ENCODE data around the gene DIO3. TPM values are rescaled to one million over a fixed set of nuclear protein-coding genes. Genes with fewer than 3 reads are reported as not detected.

Gene DIO3
- total RNA-seq, 1 experiment from 2014 or later, result 2.3 TPM

DNA sequence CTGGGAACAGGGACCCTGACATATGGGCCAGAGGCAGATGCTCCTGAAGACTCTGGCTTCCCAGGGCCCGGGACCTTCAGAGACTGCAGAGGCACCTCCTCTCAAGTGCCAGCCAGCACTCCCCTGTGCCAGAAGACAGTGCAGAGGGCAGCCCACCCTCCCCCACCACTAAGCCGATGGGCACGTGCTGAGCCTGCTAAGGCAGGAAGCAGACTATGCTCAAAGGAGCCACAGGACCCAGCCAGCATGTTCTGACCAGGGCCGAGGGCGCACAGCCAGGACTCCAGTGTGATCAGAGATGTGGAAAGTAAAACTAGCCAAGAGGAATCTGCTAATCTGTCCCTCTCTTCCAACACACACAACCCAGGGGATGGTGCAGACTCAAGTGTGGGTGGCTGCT is 29.8 kb downstream of the DIO3 start:
- H3K36me3 Mint-ChIP-seq (ENCODE audit: insufficient read depth, unreplicated experiment), result no peaks in the 10 kb centered on the region
- no peak overlapping the region for H3K27ac Mint-ChIP-seq (ENCODE audit: unreplicated experiment)
- no peak for DNase-seq
- H3K9me3 Mint-ChIP-seq (ENCODE audit: low read depth, unreplicated experiment), result no peaks in the 10 kb centered on the region
- TF ChIP-seq, protein P1, sequence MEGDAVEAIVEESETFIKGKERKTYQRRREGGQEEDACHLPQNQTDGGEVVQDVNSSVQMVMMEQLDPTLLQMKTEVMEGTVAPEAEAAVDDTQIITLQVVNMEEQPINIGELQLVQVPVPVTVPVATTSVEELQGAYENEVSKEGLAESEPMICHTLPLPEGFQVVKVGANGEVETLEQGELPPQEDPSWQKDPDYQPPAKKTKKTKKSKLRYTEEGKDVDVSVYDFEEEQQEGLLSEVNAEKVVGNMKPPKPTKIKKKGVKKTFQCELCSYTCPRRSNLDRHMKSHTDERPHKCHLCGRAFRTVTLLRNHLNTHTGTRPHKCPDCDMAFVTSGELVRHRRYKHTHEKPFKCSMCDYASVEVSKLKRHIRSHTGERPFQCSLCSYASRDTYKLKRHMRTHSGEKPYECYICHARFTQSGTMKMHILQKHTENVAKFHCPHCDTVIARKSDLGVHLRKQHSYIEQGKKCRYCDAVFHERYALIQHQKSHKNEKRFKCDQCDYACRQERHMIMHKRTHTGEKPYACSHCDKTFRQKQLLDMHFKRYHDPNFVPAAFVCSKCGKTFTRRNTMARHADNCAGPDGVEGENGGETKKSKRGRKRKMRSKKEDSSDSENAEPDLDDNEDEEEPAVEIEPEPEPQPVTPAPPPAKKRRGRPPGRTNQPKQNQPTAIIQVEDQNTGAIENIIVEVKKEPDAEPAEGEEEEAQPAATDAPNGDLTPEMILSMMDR (IDR thresholded peaks at IDR 0.05; ENCODE audit: unreplicated experiment), result no peak
- peaks cover 81% of the 10 kb centered on the region for H3K27me3 Mint-ChIP-seq (ENCODE audit: unreplicated experiment)
- CTCF ChIA-PET, result no interaction called here
- H3K4me1 Mint-ChIP-seq (ENCODE audit: low read depth, unreplicated experiment), result no peaks in the 10 kb centered on the region
- no peak overlapping the region for H3K4me3 Mint-ChIP-seq (ENCODE audit: low read depth, unreplicated experiment)
- no TSS peak for BruUV-seq (replicated peaks)
- intact Hi-C loops (cut with micrococcal nuclease; ENCODE audit: unreplicated experiment), result no loop called here

DNA sequence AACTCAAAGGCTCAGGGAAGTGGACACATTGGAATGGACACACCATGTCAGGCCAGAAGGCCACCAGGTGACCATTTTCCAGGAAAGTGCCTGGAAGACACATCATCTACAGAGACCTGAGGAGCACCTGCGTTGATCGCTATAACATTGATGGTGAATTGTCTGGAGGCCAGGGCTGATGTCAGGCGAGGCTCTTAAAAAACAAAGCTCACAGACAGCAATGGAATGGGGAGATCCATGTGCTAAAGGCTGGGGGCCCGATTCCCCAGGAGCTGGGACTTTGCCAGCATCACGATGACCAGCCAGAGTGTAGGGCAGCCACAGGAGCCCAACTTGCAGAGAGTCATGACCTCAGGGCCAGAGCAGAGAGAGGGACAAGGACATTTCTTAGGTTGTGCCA is 30.3 kb downstream of the DIO3 start:
- TF ChIP-seq, protein P1 (IDR thresholded peaks at IDR 0.05; ENCODE audit: unreplicated experiment), result no peak
- intact Hi-C loops (cut with micrococcal nuclease; ENCODE audit: unreplicated experiment), result no loop called here
- Mint-ChIP-seq H3K4me3 (ENCODE audit: low read depth, unreplicated experiment) (no peak overlapping the region), H3K4me1 (ENCODE audit: low read depth, unreplicated experiment) (no peaks in the 10 kb centered on the region), H3K27me3 (ENCODE audit: unreplicated experiment) (peaks cover 77% of the 10 kb centered on the region), H3K36me3 (ENCODE audit: insufficient read depth, unreplicated experiment) (no peaks in the 10 kb centered on the region), H3K9me3 (ENCODE audit: low read depth, unreplicated experiment) (no peaks in the 10 kb centered on the region), H3K27ac (ENCODE audit: unreplicated experiment) (no peak overlapping the region)
- CTCF ChIA-PET, result no interaction called here
- no peak for DNase-seq
- no TSS peak for BruUV-seq (replicated peaks)

DNA sequence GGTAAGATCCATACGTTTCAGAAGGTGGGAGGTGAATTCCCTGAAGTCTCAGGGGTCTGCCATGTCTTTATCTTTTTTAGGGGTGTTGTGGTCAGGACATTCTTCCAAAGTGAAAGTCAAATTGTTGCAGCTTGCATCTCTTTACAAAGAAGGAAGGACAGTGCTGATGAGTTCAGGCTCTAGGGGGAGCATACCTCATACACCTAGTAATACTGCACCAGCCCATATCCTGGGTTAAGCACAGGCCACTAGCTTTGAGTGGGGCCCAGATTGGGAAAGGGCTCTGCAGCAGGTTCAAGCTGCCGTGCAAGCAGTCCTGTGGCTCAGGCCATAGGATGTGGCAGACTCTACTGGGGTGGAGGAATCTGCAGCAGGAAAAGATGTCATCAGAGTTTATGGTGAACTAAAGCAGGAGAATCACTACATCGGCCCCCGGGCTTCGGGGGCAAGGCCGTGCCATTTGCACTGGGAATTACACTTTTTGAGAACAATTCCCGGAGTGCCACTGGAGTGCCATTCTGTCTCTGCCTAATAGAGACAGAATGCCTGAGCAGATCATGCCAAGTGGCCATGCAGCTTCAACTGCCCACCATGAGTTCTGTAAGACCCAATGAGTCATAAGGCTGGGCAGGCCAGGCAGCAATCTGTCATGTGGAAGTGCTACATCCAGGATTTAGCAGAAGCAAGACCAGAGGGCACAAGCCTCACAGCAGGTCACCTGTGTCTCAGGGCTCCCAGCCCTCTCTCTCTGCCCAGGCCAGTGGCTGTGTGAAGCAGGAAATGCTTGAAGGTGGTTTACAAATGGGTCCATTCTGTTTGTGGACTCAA is 32.3 kb downstream of the DIO3 start:
- Mint-ChIP-seq H3K27ac (ENCODE audit: unreplicated experiment) (no peak overlapping the region), H3K27me3 (ENCODE audit: unreplicated experiment) (peaks cover 70% of the 10 kb centered on the region), H3K4me3 (ENCODE audit: low read depth, unreplicated experiment) (no peak overlapping the region), H3K9me3 (ENCODE audit: low read depth, unreplicated experiment) (no peaks in the 10 kb centered on the region), H3K36me3 (ENCODE audit: insufficient read depth, unreplicated experiment) (no peaks in the 10 kb centered on the region), H3K4me1 (ENCODE audit: low read depth, unreplicated experiment) (no peaks in the 10 kb centered on the region)
- DNase-seq, result no peak
- no TSS peak for BruUV-seq (replicated peaks)
- TF ChIP-seq, protein P1 (IDR thresholded peaks at IDR 0.05; ENCODE audit: unreplicated experiment), result no peak
- CTCF ChIA-PET, result interaction anchor here (0.6 kb wide), 1 partner anchor 1169 kb away, joined by 6 read pairs; no protein-coding TSS in a partner anchor
- intact Hi-C loops (cut with micrococcal nuclease; ENCODE audit: unreplicated experiment), result no loop called here

DNA sequence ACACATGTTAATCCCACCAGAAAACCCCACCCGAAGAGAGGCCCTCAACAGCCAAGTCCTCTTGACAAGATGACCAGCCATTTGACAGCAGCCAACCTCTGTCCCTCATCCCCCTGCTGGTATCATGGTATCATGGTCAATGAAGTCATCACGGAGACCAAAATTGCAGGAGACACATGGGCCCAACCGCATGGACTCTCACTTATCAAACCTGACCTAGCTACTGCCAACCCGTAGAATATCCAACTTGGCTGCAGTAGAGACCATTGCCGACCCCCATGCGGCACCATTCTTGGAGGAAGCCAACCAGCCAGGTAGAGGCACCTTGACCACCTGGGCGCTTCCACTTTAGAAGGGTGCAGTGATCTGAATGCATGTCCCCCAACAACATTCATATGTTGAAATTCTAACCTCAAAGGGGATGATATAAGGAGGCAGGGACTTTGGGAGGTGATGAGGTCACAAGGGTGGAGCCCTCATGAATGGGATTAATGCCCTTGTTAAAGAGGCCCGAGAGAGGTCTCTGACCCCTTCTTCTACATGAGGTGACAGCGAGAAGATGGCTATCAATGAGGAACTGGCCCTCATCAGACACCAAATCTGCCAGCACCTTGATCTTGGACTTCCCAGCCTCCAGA is 33.3 kb downstream of the DIO3 start:
- Mint-ChIP-seq H3K27ac (ENCODE audit: unreplicated experiment) (no peak overlapping the region), H3K27me3 (ENCODE audit: unreplicated experiment) (peaks cover 70% of the 10 kb centered on the region), H3K4me3 (ENCODE audit: low read depth, unreplicated experiment) (no peak overlapping the region), H3K4me1 (ENCODE audit: low read depth, unreplicated experiment) (no peaks in the 10 kb centered on the region), H3K9me3 (ENCODE audit: low read depth, unreplicated experiment) (no peaks in the 10 kb centered on the region), H3K36me3 (ENCODE audit: insufficient read depth, unreplicated experiment) (no peaks in the 10 kb centered on the region)
- CTCF ChIA-PET, result no interaction called here
- BruUV-seq (replicated peaks), result no TSS peak
- TF ChIP-seq, protein P1 (IDR thresholded peaks at IDR 0.05; ENCODE audit: unreplicated experiment), result no peak
- no peak for DNase-seq
- intact Hi-C loops (cut with micrococcal nuclease; ENCODE audit: unreplicated experiment), result no loop called here

All from Calu3 (cell line).